Activated CD4-positive, CD25-positive, alpha-beta regulatory T cell treated with anti-CD3 and anti-CD28 coated beads, Interleukin-2, amount 50 U/mL, for 24 hours (primary cell): ENCODE data around the gene KRTAP4-7.
"Not testable (repeated sequence)": the region's sequence is repeated elsewhere in the genome, so short reads cannot be mapped to it uniquely, and the experiment has no call there.

ENCODE experiments used
- ATAC-seq, 2 donors: fragments of 150-1000 bp; cut with Tn5 transposase; one replicate each; pipeline ENCODE4 v1.10.0; 2021; ENCODE audit warnings: mild to moderate bottlenecking in 1 of 2, moderate library complexity in 1 of 2

Gene KRTAP4-7

GRCh38 chr17:41111151-41111885, 27.4 kb downstream of the KRTAP4-7 start:
- ATAC-seq = no peak

- no peak for ATAC-seq
These were observed 32.3 kb downstream of the KRTAP4-7 start for GRCh38 chr17:41116297-41116696.

GRCh38 chr17:41117846-41118386, 34.0 kb downstream of the KRTAP4-7 start, which contains the start of gene KRTAP4-11:
Gene KRTAP4-11 (minus strand): TSS chr17:41118373. CDS start chr17:41118315, 58 bp downstream.
- ATAC-seq = not testable (repeated sequence)

DNA sequence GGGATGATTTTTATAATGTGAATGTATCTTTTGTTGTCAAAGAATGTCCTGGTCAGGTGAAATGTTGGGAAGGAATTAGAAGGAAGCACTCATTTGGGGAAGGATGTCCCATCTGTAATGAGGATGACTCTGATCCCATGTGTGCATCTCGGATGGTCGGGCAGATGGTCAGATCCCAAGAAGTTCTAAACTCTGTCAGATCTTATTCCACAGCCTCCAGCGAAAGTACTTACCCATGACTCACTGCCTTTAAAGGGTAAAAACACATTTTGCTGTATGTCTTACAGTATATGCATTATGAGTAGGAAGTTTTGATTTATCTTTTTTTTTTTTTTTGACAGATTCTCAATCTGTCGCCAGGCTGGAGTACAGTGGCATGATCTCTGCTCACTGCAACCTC, 34.8 kb downstream of the KRTAP4-7 start:
- no peak for ATAC-seq

DNA sequence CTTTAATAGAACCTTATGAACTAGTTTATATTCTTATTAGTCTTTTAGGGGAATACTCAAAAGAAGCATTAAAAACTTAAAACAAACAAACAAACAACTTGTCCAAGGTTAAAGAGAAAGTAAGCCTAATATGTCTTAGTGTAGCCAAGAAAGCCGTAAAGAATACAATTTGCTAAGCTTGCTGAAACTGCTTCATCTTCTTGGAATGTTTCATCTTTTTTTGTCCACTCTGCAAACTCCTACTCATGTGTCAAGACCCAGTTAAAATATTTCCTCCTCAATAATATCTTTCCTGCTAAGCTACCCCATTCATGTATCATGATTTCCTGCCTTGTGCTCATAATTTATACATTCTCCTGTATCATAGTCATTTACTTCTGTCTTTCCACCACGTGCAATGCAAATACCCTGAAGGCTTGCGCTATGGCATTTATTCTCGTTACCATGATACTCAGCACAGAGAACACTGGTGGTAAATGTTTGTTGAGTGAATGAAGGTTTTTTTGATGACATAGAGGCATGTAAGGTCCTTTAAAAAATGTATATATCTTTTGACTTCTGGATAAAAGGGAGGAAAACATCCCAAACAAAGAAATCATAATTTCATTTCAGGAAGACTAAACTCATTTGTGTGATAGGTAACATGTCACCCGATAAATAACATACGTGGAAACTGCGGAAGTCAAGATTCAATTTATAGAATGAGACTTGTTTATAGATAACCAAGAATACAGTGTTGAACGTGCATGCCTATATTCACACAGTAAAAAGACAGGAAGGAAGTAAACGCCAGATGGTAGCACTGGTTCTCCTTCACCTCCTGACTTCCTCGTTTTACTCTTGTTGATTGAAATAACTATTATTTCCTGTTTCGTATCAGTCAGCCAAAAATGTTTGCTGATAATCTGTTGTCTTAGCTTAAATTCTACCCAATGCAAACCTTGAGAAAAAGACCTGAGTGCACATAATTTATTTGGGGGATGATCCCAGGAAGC, 36.0 kb downstream of the KRTAP4-7 start:
- ATAC-seq = not testable (repeated sequence)

GRCh38 chr17:41121742-41122141, 37.8 kb downstream of the KRTAP4-7 start:
- no peak for ATAC-seq

DNA sequence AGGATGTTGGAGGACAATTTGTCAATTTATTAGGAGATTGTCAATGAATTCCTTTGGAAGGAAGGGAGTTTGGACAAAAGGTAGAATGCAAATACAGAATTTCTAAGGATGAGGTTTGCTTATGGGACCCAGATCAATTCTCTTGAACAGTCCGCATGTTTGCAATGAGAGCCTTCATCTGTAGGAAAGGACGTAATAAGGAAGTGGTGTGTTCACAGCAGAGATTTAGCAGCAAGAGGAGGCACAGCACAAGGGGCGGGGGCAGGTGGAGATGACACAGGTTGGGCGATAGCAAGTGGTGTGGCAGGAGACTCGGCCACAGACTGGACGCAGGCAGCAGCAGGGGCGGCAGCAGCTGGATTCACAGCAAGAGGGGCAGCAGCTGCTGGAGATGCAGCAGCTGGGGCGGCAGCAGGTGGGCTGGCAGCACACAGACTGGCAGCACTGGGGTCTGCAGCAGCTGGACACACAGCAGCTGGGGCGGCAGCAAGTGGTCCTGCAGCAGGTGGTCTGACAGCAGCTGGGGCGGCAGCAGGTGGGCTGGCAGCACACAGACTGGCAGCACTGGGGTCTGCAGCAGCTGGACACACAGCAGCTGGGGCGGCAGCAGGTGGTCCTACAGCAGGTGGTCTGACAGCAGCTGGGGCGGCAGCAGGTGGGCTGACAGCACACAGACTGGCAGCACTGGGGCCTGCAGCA, 39.5 kb downstream of the KRTAP4-7 start:
- ATAC-seq = not testable (repeated sequence)

DNA sequence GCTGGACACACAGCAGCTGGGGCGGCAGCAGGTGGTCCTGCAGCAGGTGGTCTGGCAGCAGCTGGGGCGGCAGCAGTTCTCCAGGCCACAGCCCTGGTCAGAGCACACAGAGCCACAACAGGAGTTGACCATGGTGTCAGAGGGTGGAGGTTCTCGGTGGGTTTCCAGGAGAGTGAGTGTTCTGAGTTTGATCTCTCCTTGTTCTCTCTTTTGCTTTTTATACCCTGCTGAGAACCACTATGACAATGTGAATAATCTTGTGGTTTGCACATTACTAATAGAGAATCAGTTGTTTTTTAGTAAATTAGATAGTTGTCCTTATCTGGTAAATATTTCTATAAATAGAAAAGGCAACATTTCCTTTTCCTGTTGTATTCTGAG, 40.0 kb downstream of the KRTAP4-7 start, which contains the start of gene KRTAP4-12:
KRTAP4-12 (minus strand) TSS at position 192 of the 381 bp plus-strand sequence; CDS start at position 132, 60 bp downstream.
- not testable (repeated sequence) for ATAC-seq

DNA sequence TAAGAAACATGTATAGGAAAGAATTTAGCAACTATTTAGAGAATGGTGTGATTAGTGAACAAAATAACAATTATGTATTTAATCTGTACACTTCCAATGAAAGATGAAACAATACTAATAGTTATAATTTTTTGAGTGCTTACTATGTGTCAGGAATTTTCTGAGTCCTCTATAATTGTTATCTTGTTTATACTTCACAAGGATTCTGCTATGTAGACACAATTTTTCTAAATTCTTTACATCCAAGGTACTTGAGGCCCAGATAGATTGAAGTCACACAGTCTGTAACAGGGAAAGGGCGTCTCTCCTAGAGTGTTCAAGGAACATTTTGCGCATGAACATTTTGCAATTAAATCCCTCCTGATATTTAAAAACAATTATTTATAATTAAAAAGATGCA, 41.1 kb downstream of the KRTAP4-7 start:
- no peak for ATAC-seq

- ATAC-seq = no peak
These were observed 42.5 kb downstream of the KRTAP4-7 start for GRCh38 chr17:41126412-41126811.

GRCh38 chr17:41127371-41127770, 43.4 kb downstream of the KRTAP4-7 start:
- ATAC-seq = no peak

DNA sequence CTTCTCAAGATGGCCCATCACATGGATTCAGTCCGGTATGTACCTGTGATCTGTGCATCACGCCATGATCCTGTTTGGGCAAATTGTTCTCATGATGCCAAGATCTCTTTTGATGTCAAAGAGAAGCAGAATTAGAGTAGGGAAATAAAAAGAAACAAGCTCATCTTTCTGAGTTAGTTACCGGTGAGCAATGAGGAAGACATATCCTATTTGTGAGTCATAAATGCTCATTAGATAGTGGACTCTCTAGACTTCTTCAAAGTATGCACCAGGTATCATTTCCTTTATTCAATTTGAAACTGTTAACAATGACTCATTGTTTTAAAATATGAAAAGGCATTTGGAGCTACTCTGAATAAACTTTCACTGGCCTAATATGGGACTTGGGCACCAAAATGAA, 48.0 kb downstream of the KRTAP4-7 start:
- ATAC-seq = peak in 1 of 2 donors; percentile 51

- ATAC-seq = no peak
These were observed 50.2 kb downstream of the KRTAP4-7 start for GRCh38 chr17:41133880-41134735.
